GM12878 (cell line): ENCODE measurements around the gene IQCK. TPM values are rescaled to one million over a fixed set of nuclear protein-coding genes. Genes with fewer than 3 reads are reported as not detected.

Experiments used
- ATAC-seq: fragments of 200-7000 bp; cut with Tn5 transposase; 3 replicates; pipeline ENCODE4 v1.9.1; 2020; ENCODE audit warnings: mild to moderate bottlenecking, moderate library complexity
- BruUV-seq: library from RNA; stranded (reverse); fragments of 400-500 nt; replicated peaks from 2 replicates; lab custom pipeline; 2021; lab: Mats Ljungman, UMichigan
- CTCF ChIA-PET: fragments of 300-600 bp; sonication (Branson Sonifier 250); formaldehyde crosslinking; extraction: SDS; loops from one replicate; lab custom pipeline; 2021; ENCODE audit warnings: inconsistent platforms; lab: Yijun Ruan, JAX
- POLR2A ChIA-PET: fragments of 350-600 bp; formaldehyde crosslinking; extraction: SDS; loops from one replicate; lab custom pipeline; 2021; ENCODE audit warnings: inconsistent platforms; lab: Charles Lee
- RAD21 ChIA-PET: fragments of 300-600 bp; sonication (Branson Sonifier 250); formaldehyde crosslinking; loops from one replicate; lab custom pipeline; 2023; ENCODE audit warnings: antibody characterized with exemption; ENCODE audit not compliant: unreplicated experiment; lab: Charles Lee
- SMC1A ChIA-PET: fragments of 300-600 bp; sonication (Branson Sonifier 250); formaldehyde crosslinking; loops from one replicate; lab custom pipeline; 2023; ENCODE audit not compliant: unreplicated experiment, uncharacterized antibody; lab: Charles Lee
- DNase-seq: peaks from one replicate; pipeline ENCODE4 v3.0.0-alpha.2; 2011; ENCODE audit warnings: low read depth, low spot score
- FAIRE-seq: peaks from 3 replicates; lab custom pipeline; 2011; peaks lifted over from hg19 to GRCh38; lab: Jason Lieb, UNC
- H2AFZ ChIP-seq: 2 replicates; pipeline ENCODE4 v1.6.0; 2011; ENCODE audit warnings: low read depth, low read length, control low read depth; ENCODE audit not compliant: control insufficient read depth
- H3K27ac ChIP-seq: 2 replicates; pipeline ENCODE4 v1.5.1; 2011; ENCODE audit warnings: control low read depth; ENCODE audit not compliant: control insufficient read depth, insufficient read depth
- H3K27me3 ChIP-seq, 2 experiments: replicated peaks in 1 of 2; 2 replicates each; pipeline versions ENCODE4 v1.6.0 to v1.6.1; 2011; ENCODE audit warnings: low read length in 1 of 2; ENCODE audit not compliant: control insufficient read depth in 2 of 2, insufficient read depth in 2 of 2
- H3K36me3 ChIP-seq, 2 experiments: 2 replicates each; pipeline ENCODE4 v1.5.1; 2011; ENCODE audit warnings: low read length in 1 of 2; ENCODE audit not compliant: control insufficient read depth in 2 of 2, insufficient read depth in 2 of 2
- H3K4me1 ChIP-seq: 2 replicates; pipeline ENCODE4 v1.6.1; 2011; ENCODE audit warnings: mild to moderate bottlenecking, low read length, moderate library complexity, mixed read lengths; ENCODE audit not compliant: control insufficient read depth, insufficient read depth
- H3K4me2 ChIP-seq: 2 replicates; pipeline ENCODE4 v1.6.0; 2011; ENCODE audit warnings: control low read depth; ENCODE audit not compliant: control insufficient read depth, insufficient read depth
- H3K4me3 ChIP-seq: fragments of 200-600 bp; sonication (generic); 2 replicates; pipeline ENCODE4 v1.5.1; 2016
- H3K79me2 ChIP-seq: 2 replicates; pipeline ENCODE4 v1.6.0; 2011; ENCODE audit warnings: low read length; ENCODE audit not compliant: control insufficient read depth, insufficient read depth
- H3K9ac ChIP-seq: 2 replicates; pipeline ENCODE4 v1.8.0; 2011; ENCODE audit warnings: low read length, control low read depth, mixed read lengths; ENCODE audit not compliant: control insufficient read depth, insufficient read depth
- H3K9me3 ChIP-seq: replicated peaks from 3 replicates; pipeline ENCODE4 v1.5.1; 2011; ENCODE audit warnings: mild to moderate bottlenecking, low read length; ENCODE audit not compliant: control insufficient read depth, insufficient read depth
- H4K20me1 ChIP-seq: 2 replicates; pipeline ENCODE4 v1.6.0; 2011; ENCODE audit not compliant: control insufficient read depth, insufficient read depth
- POLR2A ChIP-seq: IDR thresholded peaks from 2 replicates; pipeline ENCODE4 v1.6.1; 2011; ENCODE audit warnings: low read depth, mild to moderate bottlenecking, low read length
- POLR2AphosphoS2 ChIP-seq: IDR thresholded peaks from 2 replicates; pipeline ENCODE4 v1.6.1; 2011; ENCODE audit warnings: low read depth, mild to moderate bottlenecking, low read length, improper control_type of control experiment, moderate library complexity
- WGBS: methylation state at CpG from one replicate; pipeline ENCODE4 v1.1.6; 2016; ENCODE audit warnings: low lambda C conversion rate; ENCODE audit not compliant: insufficient replicate concordance, insufficient coverage; ENCODE audit errors: missing lambda C conversion rate; 5-methylcytosine and 5-hydroxymethylcytosine counted together
- in situ Hi-C: fragments of 300-500 bp; cut with MboI; formaldehyde crosslinking; loops from 9 replicates; pipeline ENCODE4 v1.14.3; 2018; ENCODE audit warnings: mixed read lengths
- intact Hi-C: fragments of 100-400 bp; cut with micrococcal nuclease; formaldehyde crosslinking; loops from one replicate; pipeline ENCODE4 v1.14.2; 2022; ENCODE audit not compliant: unreplicated experiment
- polyA plus RNA-seq, 11 experiments: library from polyadenylated mRNA; depleted of rRNA in 4 of 11; unstranded in 6 of 11; stranded (reverse) in 5 of 11; fragments of >200 nt; fragmentation: Nextera tagmentation in 4 of 11; fragmentation: Illumina TruSeq in 1 of 11; extraction: Ambion mirVana in 4 of 11; extraction: Trizol in 1 of 11; gene quantifications; 1 replicate in 1 of 11; 2 replicates in 10 of 11; pipeline versions ENCODE4 v1.2.1 to v1.2.3, GENCODE V29; 2011 to 2016; ENCODE audit warnings: inconsistent platforms in 2 of 11, missing spikeins in 2 of 11, low read depth in 1 of 11
- total RNA-seq, 4 experiments: library from RNA; depleted of rRNA in 3 of 4; stranded (reverse); fragments of >200 nt in 3 of 4; fragmentation: Illumina TruSeq in 1 of 4; extraction: Trizol in 1 of 4; gene quantifications; 2 replicates each; pipeline versions ENCODE4 v1.2.1 to v1.2.3, GENCODE V29; 2013 to 2021
- TF ChIP-seq, protein P1 (sequence below): fragments of 450-650 bp; IDR thresholded peaks from 2 replicates; pipeline ENCODE4 v1.6.1; 2016; ENCODE audit warnings: mild to moderate bottlenecking, moderate library complexity, borderline replicate concordance
- TF ChIP-seq, protein P2 (sequence below): fragments of 150-350 bp; IDR thresholded peaks from 2 replicates; pipeline ENCODE4 v1.6.1; 2014; ENCODE audit warnings: mild to moderate bottlenecking, low read depth, low read length
- TF ChIP-seq, protein P3 (sequence below): fragments of 450-650 bp; IDR thresholded peaks from 2 replicates; pipeline ENCODE4 v1.6.1; 2016; ENCODE audit warnings: mild to moderate bottlenecking
- TF ChIP-seq, protein P4 (sequence below): fragments of 450-650 bp; IDR thresholded peaks from 2 replicates; pipeline ENCODE4 v1.6.1; 2017; ENCODE audit warnings: low read depth, mild to moderate bottlenecking, moderate library complexity

Gene IQCK
- total and polyA plus RNA-seq, 10 of the 15 experiments (the other 5 are each of a cell fraction or from before 2014, with no cell fraction given) = 1.0 to 4.2 (median 2.4) TPM

DNA sequence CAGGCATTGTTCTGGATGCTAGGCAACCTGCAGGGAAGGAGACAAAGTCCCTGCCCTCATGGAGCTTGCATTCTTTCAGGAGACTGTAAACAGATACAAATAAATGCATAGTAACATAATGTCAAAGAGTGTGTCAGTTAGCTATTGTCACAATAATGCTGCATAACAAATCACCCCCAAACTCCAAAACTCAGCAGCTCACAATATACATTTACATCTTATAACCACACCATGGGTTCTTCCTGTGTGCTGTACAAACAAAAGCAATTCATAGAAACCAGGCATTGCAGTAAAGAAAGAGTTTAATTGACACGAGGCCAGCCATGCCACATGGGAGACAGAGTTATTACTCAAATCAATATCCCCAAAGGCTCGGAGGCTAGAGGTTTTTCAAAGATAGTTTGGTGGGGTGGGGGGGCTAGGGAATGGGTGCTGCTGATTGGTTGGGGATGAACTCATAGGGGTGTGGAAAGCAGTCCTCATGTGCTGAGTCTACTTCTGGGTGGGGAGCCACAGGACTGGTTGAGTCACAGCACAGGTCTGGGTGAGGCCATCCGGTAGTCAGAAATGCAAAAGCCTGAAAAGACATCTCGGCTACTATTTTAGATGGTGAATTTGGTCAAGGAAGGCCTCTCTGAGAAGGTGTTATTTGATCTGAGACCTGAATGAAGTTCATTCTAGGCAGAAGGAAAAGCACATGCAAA is 87.5 kb downstream of the IQCK start:
- no TSS peak for BruUV-seq
- H3K27me3 ChIP-seq = no peaks in the 10 kb centered on the region
- in situ Hi-C loops = no loop called here
- no peaks in the 10 kb centered on the region for H3K79me2 ChIP-seq
- H3K9me3 ChIP-seq = peaks cover 4% of the 10 kb centered on the region; the same call in 1 of the 3 replicates
- 38% methylated on average over 4 of the region's 4 CpGs for WGBS
- no peak overlapping the region for H2AFZ ChIP-seq
- ChIA-PET POLR2A (interaction anchor here (0.8 kb wide), 1 partner anchor 248 kb away, joined by 3 read pairs; no protein-coding TSS in a partner anchor), RAD21 (interaction anchor here (0.6 kb wide), 1 partner anchor 81 kb away, joined by 3 read pairs; no protein-coding TSS in a partner anchor), SMC1A (interaction anchor here (1.1 to 1.2 kb wide), 2 partner anchors 28 to 40 kb away, joined by 3 to 5 read pairs; no protein-coding TSS in a partner anchor), CTCF (interaction anchor here (1.2 kb wide), 1 partner anchor 31 kb away, joined by 3 read pairs; no protein-coding TSS in a partner anchor)
- TF ChIP-seq, protein P1, sequence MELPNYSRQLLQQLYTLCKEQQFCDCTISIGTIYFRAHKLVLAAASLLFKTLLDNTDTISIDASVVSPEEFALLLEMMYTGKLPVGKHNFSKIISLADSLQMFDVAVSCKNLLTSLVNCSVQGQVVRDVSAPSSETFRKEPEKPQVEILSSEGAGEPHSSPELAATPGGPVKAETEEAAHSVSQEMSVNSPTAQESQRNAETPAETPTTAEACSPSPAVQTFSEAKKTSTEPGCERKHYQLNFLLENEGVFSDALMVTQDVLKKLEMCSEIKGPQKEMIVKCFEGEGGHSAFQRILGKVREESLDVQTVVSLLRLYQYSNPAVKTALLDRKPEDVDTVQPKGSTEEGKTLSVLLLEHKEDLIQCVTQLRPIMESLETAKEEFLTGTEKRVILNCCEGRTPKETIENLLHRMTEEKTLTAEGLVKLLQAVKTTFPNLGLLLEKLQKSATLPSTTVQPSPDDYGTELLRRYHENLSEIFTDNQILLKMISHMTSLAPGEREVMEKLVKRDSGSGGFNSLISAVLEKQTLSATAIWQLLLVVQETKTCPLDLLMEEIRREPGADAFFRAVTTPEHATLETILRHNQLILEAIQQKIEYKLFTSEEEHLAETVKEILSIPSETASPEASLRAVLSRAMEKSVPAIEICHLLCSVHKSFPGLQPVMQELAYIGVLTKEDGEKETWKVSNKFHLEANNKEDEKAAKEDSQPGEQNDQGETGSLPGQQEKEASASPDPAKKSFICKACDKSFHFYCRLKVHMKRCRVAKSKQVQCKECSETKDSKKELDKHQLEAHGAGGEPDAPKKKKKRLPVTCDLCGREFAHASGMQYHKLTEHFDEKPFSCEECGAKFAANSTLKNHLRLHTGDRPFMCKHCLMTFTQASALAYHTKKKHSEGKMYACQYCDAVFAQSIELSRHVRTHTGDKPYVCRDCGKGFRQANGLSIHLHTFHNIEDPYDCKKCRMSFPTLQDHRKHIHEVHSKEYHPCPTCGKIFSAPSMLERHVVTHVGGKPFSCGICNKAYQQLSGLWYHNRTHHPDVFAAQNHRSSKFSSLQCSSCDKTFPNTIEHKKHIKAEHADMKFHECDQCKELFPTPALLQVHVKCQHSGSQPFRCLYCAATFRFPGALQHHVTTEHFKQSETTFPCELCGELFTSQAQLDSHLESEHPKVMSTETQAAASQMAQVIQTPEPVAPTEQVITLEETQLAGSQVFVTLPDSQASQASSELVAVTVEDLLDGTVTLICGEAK = no peak
- TF ChIP-seq, protein P2, sequence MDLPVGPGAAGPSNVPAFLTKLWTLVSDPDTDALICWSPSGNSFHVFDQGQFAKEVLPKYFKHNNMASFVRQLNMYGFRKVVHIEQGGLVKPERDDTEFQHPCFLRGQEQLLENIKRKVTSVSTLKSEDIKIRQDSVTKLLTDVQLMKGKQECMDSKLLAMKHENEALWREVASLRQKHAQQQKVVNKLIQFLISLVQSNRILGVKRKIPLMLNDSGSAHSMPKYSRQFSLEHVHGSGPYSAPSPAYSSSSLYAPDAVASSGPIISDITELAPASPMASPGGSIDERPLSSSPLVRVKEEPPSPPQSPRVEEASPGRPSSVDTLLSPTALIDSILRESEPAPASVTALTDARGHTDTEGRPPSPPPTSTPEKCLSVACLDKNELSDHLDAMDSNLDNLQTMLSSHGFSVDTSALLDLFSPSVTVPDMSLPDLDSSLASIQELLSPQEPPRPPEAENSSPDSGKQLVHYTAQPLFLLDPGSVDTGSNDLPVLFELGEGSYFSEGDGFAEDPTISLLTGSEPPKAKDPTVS = no peak
- TF ChIP-seq, protein P3, sequence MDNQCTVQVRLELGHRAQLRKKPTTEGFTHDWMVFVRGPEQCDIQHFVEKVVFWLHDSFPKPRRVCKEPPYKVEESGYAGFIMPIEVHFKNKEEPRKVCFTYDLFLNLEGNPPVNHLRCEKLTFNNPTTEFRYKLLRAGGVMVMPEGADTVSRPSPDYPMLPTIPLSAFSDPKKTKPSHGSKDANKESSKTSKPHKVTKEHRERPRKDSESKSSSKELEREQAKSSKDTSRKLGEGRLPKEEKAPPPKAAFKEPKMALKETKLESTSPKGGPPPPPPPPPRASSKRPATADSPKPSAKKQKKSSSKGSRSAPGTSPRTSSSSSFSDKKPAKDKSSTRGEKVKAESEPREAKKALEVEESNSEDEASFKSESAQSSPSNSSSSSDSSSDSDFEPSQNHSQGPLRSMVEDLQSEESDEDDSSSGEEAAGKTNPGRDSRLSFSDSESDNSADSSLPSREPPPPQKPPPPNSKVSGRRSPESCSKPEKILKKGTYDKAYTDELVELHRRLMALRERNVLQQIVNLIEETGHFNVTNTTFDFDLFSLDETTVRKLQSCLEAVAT = no peak
- TF ChIP-seq, protein P4, sequence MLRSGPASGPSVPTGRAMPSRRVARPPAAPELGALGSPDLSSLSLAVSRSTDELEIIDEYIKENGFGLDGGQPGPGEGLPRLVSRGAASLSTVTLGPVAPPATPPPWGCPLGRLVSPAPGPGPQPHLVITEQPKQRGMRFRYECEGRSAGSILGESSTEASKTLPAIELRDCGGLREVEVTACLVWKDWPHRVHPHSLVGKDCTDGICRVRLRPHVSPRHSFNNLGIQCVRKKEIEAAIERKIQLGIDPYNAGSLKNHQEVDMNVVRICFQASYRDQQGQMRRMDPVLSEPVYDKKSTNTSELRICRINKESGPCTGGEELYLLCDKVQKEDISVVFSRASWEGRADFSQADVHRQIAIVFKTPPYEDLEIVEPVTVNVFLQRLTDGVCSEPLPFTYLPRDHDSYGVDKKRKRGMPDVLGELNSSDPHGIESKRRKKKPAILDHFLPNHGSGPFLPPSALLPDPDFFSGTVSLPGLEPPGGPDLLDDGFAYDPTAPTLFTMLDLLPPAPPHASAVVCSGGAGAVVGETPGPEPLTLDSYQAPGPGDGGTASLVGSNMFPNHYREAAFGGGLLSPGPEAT = no peak
- no peak for TF ChIP-seq POLR2AphosphoS2
- no peak for TF ChIP-seq POLR2A
- H3K36me3 ChIP-seq = no peaks in the 10 kb centered on the region
- no peak overlapping the region for H3K9ac ChIP-seq
- H3K4me2 ChIP-seq = no peak overlapping the region
- DNase-seq (no peak), ATAC-seq (no peak), FAIRE-seq (no peak)
- H3K27ac ChIP-seq = no peak overlapping the region
- H3K4me1 ChIP-seq = peaks cover 4% of the 10 kb centered on the region; the same call in 1 of the 2 replicates
- no peaks in the 10 kb centered on the region for H4K20me1 ChIP-seq
- no peak overlapping the region for H3K4me3 ChIP-seq
- intact Hi-C loops = loop anchor here (10.0 kb wide), 1 partner anchor 49 kb away; no protein-coding TSS in a partner anchor
